ENCODE results near the gene PRORP.

PRORP gene

GRCh38 chr14:35121026-35121886, 1.1 kb upstream of the PRORP start (continued):
- TF ChIP-seq REST (tag by site-specific recombination; IDR thresholded peaks at IDR 0.05) (no peak), ZNF514 (tag by site-specific recombination; IDR thresholded peaks at IDR 0.05) (no peak), ZNF510 (tag by site-specific recombination; IDR thresholded peaks at IDR 0.05; ENCODE audit: insufficient replicate concordance) (no peak), ZNF362 (tag by site-specific recombination; IDR thresholded peaks at IDR 0.05) (no peak), ZNF140 (tag by site-specific recombination; IDR thresholded peaks at IDR 0.05) (no peak), ZNF311 (tag by site-specific recombination; IDR thresholded peaks at IDR 0.05; ENCODE audit: borderline replicate concordance) (no peak), ZNF366 (tag by site-specific recombination; conservative IDR thresholded peaks at IDR 0.05) (no peak), ZNF48 (tag by site-specific recombination; IDR thresholded peaks at IDR 0.05) (no peak), PBX3 (CRISPR knock-in tag; IDR thresholded peaks at IDR 0.05) (no peak), ZNF600 (tag by site-specific recombination; IDR thresholded peaks at IDR 0.05) (0 out of 2 replicates have a peak, but pooled peaks have one; percentile 48), ZFP41 (tag by site-specific recombination; IDR thresholded peaks at IDR 0.05; ENCODE audit: borderline replicate concordance) (no peak), PATZ1 (tag by site-specific recombination; IDR thresholded peaks at IDR 0.05) (peak; percentile 95), ZSCAN23 (tag by site-specific recombination; IDR thresholded peaks at IDR 0.05) (no peak), ZNF704 (tag by site-specific recombination; IDR thresholded peaks at IDR 0.05) (no peak), GLI4 (tag by site-specific recombination; IDR thresholded peaks at IDR 0.05) (no peak), ZNF239 (tag by site-specific recombination; IDR thresholded peaks at IDR 0.05) (no peak), TCF7L2 (IDR thresholded peaks at IDR 0.05; ENCODE audit: borderline replicate concordance, low read depth, low read length) (no peak), GLI2 (tag by site-specific recombination; IDR thresholded peaks at IDR 0.05; ENCODE audit: borderline replicate concordance, low read depth) (no peak), ZIC2 (tag by site-specific recombination; IDR thresholded peaks at IDR 0.05) (no peak), ZNF416 (tag by site-specific recombination; IDR thresholded peaks at IDR 0.05) (no peak), PRDM1 (tag by site-specific recombination; IDR thresholded peaks at IDR 0.05) (0 out of 2 replicates have a peak, but pooled peaks have one; percentile 14), ZNF692 (tag by site-specific recombination; IDR thresholded peaks at IDR 0.05) (no peak), CTCF (tag by site-specific recombination; IDR thresholded peaks at IDR 0.05) (no peak), KLF1 (tag by site-specific recombination; IDR thresholded peaks at IDR 0.05) (no peak), ZNF792 (tag by site-specific recombination; IDR thresholded peaks at IDR 0.05) (no peak), ZNF791 (tag by site-specific recombination; IDR thresholded peaks at IDR 0.05) (no peak)
